Measurements from ENCODE around the gene SCUBE1.

SCUBE1 gene

GRCh38 chr22:43171607-43172006 is 171.6 kb downstream of the SCUBE1 start:
- Histone ChIP-seq H3K4me3 (ENCODE audit: low read depth in 1 of 2, low read length in 1 of 2) (no peak overlapping the region), H3K4me1 (ENCODE audit: control insufficient read depth in 1 of 2, insufficient read depth in 1 of 2, low read depth in 1 of 2, low read length in 1 of 2) (peaks cover 10 to 21% of the 10 kb centered on the region in 2 experiments), H3K36me3 (peaks cover 96% of the 10 kb centered on the region), H3K9me3 (no peaks in the 10 kb centered on the region), H3K27ac (no peak overlapping the region), H3K27me3 (no peaks in the 10 kb centered on the region)
- TF ChIP-seq CTCF (IDR thresholded peaks at IDR 0.05), result no peak

GRCh38 chr22:43171019-43171491 is 172.1 kb downstream of the SCUBE1 start:
- Histone ChIP-seq H3K4me3 (ENCODE audit: low read depth in 1 of 2, low read length in 1 of 2) (no peak overlapping the region), H3K36me3 (peaks cover 98% of the 10 kb centered on the region)

DNA sequence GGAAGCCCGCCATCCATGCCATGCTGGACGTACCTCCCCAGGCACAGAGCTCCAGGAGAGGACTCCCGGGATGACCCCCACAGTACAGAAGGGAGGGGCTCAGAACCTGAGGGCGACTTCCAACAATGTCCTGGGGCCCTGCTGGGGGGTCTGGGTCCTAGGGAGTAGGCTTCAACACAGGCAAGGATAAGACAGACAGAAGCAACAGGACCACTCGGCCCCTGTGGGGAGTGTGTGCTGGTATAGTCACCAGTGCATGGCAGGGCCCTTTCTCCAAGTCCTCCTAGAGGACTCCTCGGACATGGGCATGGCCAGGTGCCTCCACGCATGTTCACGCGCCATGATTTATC is 173.1 kb downstream of the SCUBE1 start:
- Histone ChIP-seq H3K36me3 (peaks cover 95% of the 10 kb centered on the region), H3K4me1 (ENCODE audit: control insufficient read depth in 1 of 2, insufficient read depth in 1 of 2, low read depth in 1 of 2, low read length in 1 of 2) (peaks cover 10 to 21% of the 10 kb centered on the region in 2 experiments), H3K4me3 (ENCODE audit: low read depth in 1 of 2, low read length in 1 of 2) (no peak overlapping the region), H3K27me3 (no peaks in the 10 kb centered on the region), H3K27ac (no peak overlapping the region), H3K9me3 (no peaks in the 10 kb centered on the region)
- no peak for TF ChIP-seq CTCF (IDR thresholded peaks at IDR 0.05)

More at GRCh38 chr22:43171019-43171491, 172.1 kb downstream of the SCUBE1 start:
- Histone ChIP-seq H3K4me1 (ENCODE audit: control insufficient read depth in 1 of 2, insufficient read depth in 1 of 2, low read depth in 1 of 2, low read length in 1 of 2) (peaks cover 10 to 21% of the 10 kb centered on the region in 2 experiments), H3K27ac (peak overlapping the region; percentile 57), H3K27me3 (no peaks in the 10 kb centered on the region), H3K9me3 (no peaks in the 10 kb centered on the region)
- TF ChIP-seq CTCF (IDR thresholded peaks at IDR 0.05), result no peak

GRCh38 chr22:43169310-43170130 is 173.7 kb downstream of the SCUBE1 start:
- H3K9me3 ChIP-seq, result no peaks in the 10 kb centered on the region
- peaks cover 93% of the 10 kb centered on the region for H3K36me3 ChIP-seq
- peaks cover 10 to 22% of the 10 kb centered on the region in 2 experiments for H3K4me1 ChIP-seq (ENCODE audit: control insufficient read depth in 1 of 2, insufficient read depth in 1 of 2, low read depth in 1 of 2, low read length in 1 of 2)
- no peak for TF ChIP-seq CTCF (IDR thresholded peaks at IDR 0.05)
- no peaks in the 10 kb centered on the region for H3K27me3 ChIP-seq
- H3K4me3 ChIP-seq (ENCODE audit: low read depth in 1 of 2, low read length in 1 of 2), result no peak overlapping the region
- H3K27ac ChIP-seq, result no peak overlapping the region

- H3K27ac ChIP-seq, result no peak overlapping the region
- no peaks in the 10 kb centered on the region for H3K9me3 ChIP-seq
- H3K27me3 ChIP-seq, result no peaks in the 10 kb centered on the region
- H3K4me1 ChIP-seq (ENCODE audit: control insufficient read depth in 1 of 2, insufficient read depth in 1 of 2, low read depth in 1 of 2, low read length in 1 of 2), result peaks cover 18 to 25% of the 10 kb centered on the region in 2 experiments
- H3K4me3 ChIP-seq (ENCODE audit: low read depth in 1 of 2, low read length in 1 of 2), result no peak overlapping the region
- TF ChIP-seq CTCF (IDR thresholded peaks at IDR 0.05), result no peak
- H3K36me3 ChIP-seq, result peaks cover 93% of the 10 kb centered on the region
These were observed 174.5 kb downstream of the SCUBE1 start for GRCh38 chr22:43168471-43169309.
